ENCODE results near the gene UBE2QL1. TPM values are rescaled to one million over a fixed set of nuclear protein-coding genes. Genes with fewer than 3 reads are reported as not detected.

The UBE2QL1 gene
- not detected in 2 replicates for total RNA-seq

GRCh38 chr5:6448622-6449464, at the start of gene UBE2QL1:
UBE2QL1 (plus strand) TSS chr5:6448859; CDS start chr5:6448894, 35 bp downstream.

Other genes with a start within 250 kb of the UBE2QL1 start
- gene MED10, start 70.3 kb upstream of the UBE2QL1 start, total RNA-seq, result 10.3 and 16.6 TPM in 2 replicates
- 41.8 and 60.0 TPM in 2 replicates for gene NSUN2, start 184.2 kb downstream of the UBE2QL1 start, total RNA-seq
- gene SRD5A1, start 184.6 kb downstream of the UBE2QL1 start, total RNA-seq, result 13.1 and 26.8 TPM in 2 replicates

All from placental pericyte (primary cell).